Endothelial cell of umbilical vein (primary cell): Measurements from ENCODE around the gene C1orf167.

Experiments
- CTCF ChIP-seq, 2 donors: IDR thresholded peaks; 1 replicate in 1 of 2; 2 replicates in 1 of 2; pipeline ENCODE4 v1.5.1; 2011; ENCODE audit warnings: low read length in 2 of 2, mild to moderate bottlenecking in 2 of 2, moderate library complexity in 2 of 2, control low read depth in 1 of 2, inconsistent platforms in 1 of 2, low read depth in 1 of 2; ENCODE audit not compliant: insufficient read depth in 1 of 2; ENCODE audit errors: extremely low read depth in 1 of 2
- EZH2 ChIP-seq: IDR thresholded peaks from 2 replicates; pipeline ENCODE4 v1.6.1; 2012; ENCODE audit warnings: borderline replicate concordance, low read depth, mild to moderate bottlenecking, moderate library complexity, low read length, inconsistent platforms; ENCODE audit not compliant: severe bottlenecking
- FOS ChIP-seq: IDR thresholded peaks from 2 replicates; pipeline ENCODE4 v1.6.1; 2011; ENCODE audit warnings: mild to moderate bottlenecking, low read length, moderate library complexity, borderline replicate concordance; ENCODE audit not compliant: insufficient read depth
- GATA2 ChIP-seq: IDR thresholded peaks from 2 replicates; pipeline ENCODE4 v1.7.0; 2011; ENCODE audit warnings: low read depth, mild to moderate bottlenecking, moderate library complexity, mixed read lengths, low read length; ENCODE audit not compliant: insufficient read length, insufficient read depth
- JUN ChIP-seq: IDR thresholded peaks from 2 replicates; pipeline ENCODE4 v1.6.1; 2011; ENCODE audit warnings: borderline replicate concordance, low read depth; ENCODE audit not compliant: insufficient read length, insufficient read depth
- MAX ChIP-seq: IDR thresholded peaks from 2 replicates; pipeline ENCODE4 v1.6.1; 2011; ENCODE audit not compliant: insufficient read depth, insufficient read length
- POLR2A ChIP-seq: IDR thresholded peaks from 2 replicates; pipeline ENCODE4 v1.6.1; 2012; ENCODE audit warnings: low read depth, mild to moderate bottlenecking, control low read depth, low read length
- POLR2AphosphoS5 ChIP-seq: IDR thresholded peaks from 2 replicates; pipeline ENCODE4 v1.6.1; 2012; ENCODE audit warnings: low read depth, mild to moderate bottlenecking, control low read depth, low read length, moderate library complexity; ENCODE audit not compliant: insufficient read depth

GRCh38 chr1:11744287-11744686 is 17.7 kb upstream of the C1orf167 start:
- no peak for TF ChIP-seq POLR2AphosphoS5
- TF ChIP-seq CTCF (IDR thresholded peaks at IDR 0.05; ENCODE audit: extremely low read depth in 1 of 2, insufficient read depth in 1 of 2, low read depth in 1 of 2, low read length in 2 of 2), result no peak
- TF ChIP-seq POLR2A, result no peak
- no peak for TF ChIP-seq GATA2
- TF ChIP-seq EZH2, result no peak
- TF ChIP-seq JUN, result no peak
- no peak for TF ChIP-seq MAX
- TF ChIP-seq FOS, result no peak
